NCI-H1048 (cell line): ENCODE measurements around the gene GLCE.
"Not testable (repeated sequence)": the region's sequence is repeated elsewhere in the genome, so short reads cannot be mapped to it uniquely, and the experiment has no call there.

ENCODE experiments used
- DNase-seq: peaks from one replicate; lab custom pipeline; 2025; lab: John Stamatoyannopoulos, UW

GLCE gene

GRCh38 chr15:69135499-69135898, 24.9 kb upstream of the GLCE start:
- DNase-seq, result no peak

GRCh38 chr15:69138963-69139362, 21.5 kb upstream of the GLCE start:
- DNase-seq, result no peak

- DNase-seq, result no peak
Measured at GRCh38 chr15:69140306-69140705, 20.1 kb upstream of the GLCE start.

- DNase-seq, result no peak
Measured at GRCh38 chr15:69141286-69141701, 19.1 kb upstream of the GLCE start.

GRCh38 chr15:69141833-69142232, 18.6 kb upstream of the GLCE start:
- DNase-seq, result no peak

GRCh38 chr15:69143756-69144436, 16.5 kb upstream of the GLCE start:
- no peak for DNase-seq

GRCh38 chr15:69144530-69144929, 15.9 kb upstream of the GLCE start:
- no peak for DNase-seq

- no peak for DNase-seq
Measured at GRCh38 chr15:69145149-69145693, 15.2 kb upstream of the GLCE start.

GRCh38 chr15:69145694-69146492, 14.5 kb upstream of the GLCE start:
- no peak for DNase-seq

GRCh38 chr15:69146724-69147435, 13.6 kb upstream of the GLCE start:
- DNase-seq, result no peak

- no peak for DNase-seq
Measured at GRCh38 chr15:69148465-69148864, 12.0 kb upstream of the GLCE start.

- DNase-seq, result no peak
Measured at GRCh38 chr15:69149163-69149562, 11.3 kb upstream of the GLCE start.

GRCh38 chr15:69149803-69150202, 10.6 kb upstream of the GLCE start:
- no peak for DNase-seq

- no peak for DNase-seq
Measured at GRCh38 chr15:69150336-69150735, 10.1 kb upstream of the GLCE start.

- no peak for DNase-seq
Measured at GRCh38 chr15:69150841-69151240, 9.6 kb upstream of the GLCE start.

GRCh38 chr15:69153046-69153445, 7.4 kb upstream of the GLCE start:
- DNase-seq, result no peak

- not testable (repeated sequence) for DNase-seq
Measured at GRCh38 chr15:69153587-69153986, 6.8 kb upstream of the GLCE start.

GRCh38 chr15:69154078-69154477, 6.4 kb upstream of the GLCE start:
- no peak for DNase-seq

- no peak for DNase-seq
Measured at GRCh38 chr15:69154684-69155083, 5.8 kb upstream of the GLCE start.

- no peak for DNase-seq
Measured at GRCh38 chr15:69156736-69157381, 3.6 kb upstream of the GLCE start.

- no peak for DNase-seq
Measured at GRCh38 chr15:69158201-69158842, 2.1 kb upstream of the GLCE start.

GRCh38 chr15:69158843-69159240, 1.6 kb upstream of the GLCE start:
- DNase-seq, result no peak
